Stomach (tissue), 9 donors: Measurements from ENCODE around the gene HOXD8. TPM values are rescaled to one million over a fixed set of nuclear protein-coding genes. Genes with fewer than 3 reads are reported as not detected.

Source experiments
- DNase-seq, 2 donors: peaks; one replicate each; pipeline versions ENCODE4 v3.0.0 to v3.0.0-alpha.2; 2013 to 2019
- H3K27ac ChIP-seq, 5 donors: fragments of 200-600 bp in 4 of 5; sonication (generic) in 4 of 5; one replicate each; pipeline ENCODE4 v1.5.1; 2013 to 2019; ENCODE audit warnings: mild to moderate bottlenecking in 1 of 5, moderate library complexity in 1 of 5
- H3K27me3 ChIP-seq, 3 donors: fragments of 200-600 bp; sonication (generic); one replicate each; pipeline ENCODE4 v1.5.1; 2017 to 2019; ENCODE audit warnings: mixed run types in 1 of 3
- H3K36me3 ChIP-seq, 4 donors: fragments of 200-600 bp; sonication (generic); 1 replicate in 3 of 4; 2 replicates in 1 of 4; pipeline ENCODE4 v1.5.1; 2016 to 2019
- H3K4me1 ChIP-seq, 4 donors: fragments of 200-600 bp; sonication (generic); one replicate each; pipeline ENCODE4 v1.5.1; 2016 to 2019
- H3K4me3 ChIP-seq, 4 donors: fragments of 200-600 bp; sonication (generic) in 3 of 4; one replicate each; pipeline ENCODE4 v1.5.1; 2016 to 2019; ENCODE audit warnings: mild to moderate bottlenecking in 1 of 4
- H3K9me3 ChIP-seq, 4 donors: fragments of 200-600 bp; sonication (generic); one replicate each; pipeline ENCODE4 v1.5.1; 2016 to 2019
- EP300 ChIP-seq: sonication (generic); formaldehyde crosslinking; IDR thresholded peaks from one replicate; pipeline ENCODE4 v1.6.1; 2017; ENCODE audit warnings: antibody characterized with exemption
- POLR2A ChIP-seq, 4 donors: fragments of 450-650 bp; IDR thresholded peaks; one replicate each; pipeline ENCODE4 v1.6.1; 2016; ENCODE audit warnings: antibody characterized with exemption in 4 of 4, control low read depth in 2 of 4, mild to moderate bottlenecking in 1 of 4, moderate library complexity in 1 of 4
- POLR2AphosphoS5 ChIP-seq, 3 donors: sonication (generic); formaldehyde crosslinking; IDR thresholded peaks; one replicate each; pipeline ENCODE4 v1.6.1; 2016; ENCODE audit warnings: antibody characterized with exemption in 3 of 3
- WGBS, 5 donors: extraction: QIAGEN DNeasy Blood & Tissue Kit in 3 of 5; methylation state at CpG; one replicate each; pipeline versions ENCODE4 v1.1.5 to v1.1.7; 2013 to 2018; 5-methylcytosine and 5-hydroxymethylcytosine counted together
- intact Hi-C: fragments of 100-400 bp; cut with DNase I; formaldehyde crosslinking; loops from one replicate; pipeline ENCODE4 v1.15.1; 2023; ENCODE audit warnings: low total_unique reads
- polyA plus RNA-seq, 3 donors: library from polyadenylated mRNA; stranded (reverse); fragments of 200-250 nt; gene quantifications; one replicate each; pipeline ENCODE4 v1.2.3, GENCODE V29; 2013
- total RNA-seq, 5 donors: library from RNA; depleted of rRNA; stranded (reverse); fragments of >200 nt; gene quantifications; one replicate each; pipeline versions ENCODE4 v1.1.0 to v1.2.3, GENCODE V29; 2014 to 2016
- TF ChIP-seq, protein P1 (sequence below), 7 experiments: fragments of 450-650 bp in 4 of 7; fragments of 200-600 bp in 3 of 7; sonication (generic) in 3 of 7; IDR thresholded peaks; one replicate each; pipeline ENCODE4 v1.5.1; 2016 to 2019; ENCODE audit warnings: antibody characterized with exemption in 7 of 7, control low read depth in 2 of 7, mild to moderate bottlenecking in 1 of 7
- donor health status: healthy with polysubstance abuse.
- donor health status: Bipolar disorder and iron deficiency.
- donor health status: healthy.

The HOXD8 gene
- total and polyA plus RNA-seq, 8 donors: 0.58 to 15.9 (median 1.8) TPM; not detected in 2

DNA sequence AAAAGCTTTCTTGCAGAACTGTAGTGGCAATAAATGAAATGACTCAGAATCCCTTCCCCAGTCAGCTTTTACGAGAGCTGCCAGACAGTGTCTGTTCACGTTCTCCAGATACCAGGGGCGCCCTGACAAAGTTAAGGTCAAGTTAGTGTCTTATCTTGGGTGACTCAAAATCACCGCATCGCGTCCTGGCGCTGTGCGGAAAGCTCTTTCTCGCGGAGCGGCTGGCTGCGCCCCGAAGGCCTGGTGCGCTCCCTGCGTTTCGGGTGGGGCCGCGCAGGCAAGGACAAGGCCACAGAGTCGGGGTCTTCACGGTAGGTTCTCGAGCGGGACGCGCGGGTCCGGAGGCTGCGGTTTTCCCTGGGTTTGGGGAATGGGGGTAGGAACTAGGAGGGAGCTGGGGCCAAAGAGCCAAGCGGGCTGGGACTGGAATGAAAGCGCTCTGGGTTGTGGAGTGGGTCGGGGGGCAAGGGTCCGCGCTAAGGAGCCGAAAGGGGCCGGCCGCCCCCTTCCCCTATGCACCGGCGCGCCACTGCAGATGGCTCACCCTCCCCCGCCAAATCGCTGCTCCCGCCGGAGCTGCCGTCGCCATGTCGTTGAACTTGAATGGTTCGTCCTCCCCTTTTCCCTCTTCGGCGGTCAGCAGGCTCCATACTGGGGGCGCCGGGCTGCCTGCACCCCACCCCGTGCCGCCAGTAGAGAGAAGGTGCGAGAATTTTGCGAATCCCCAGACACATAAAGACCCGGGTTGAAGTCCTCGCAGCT, 25.0 kb upstream of the HOXD8 start:
- Histone ChIP-seq H3K27me3 (peaks cover 59 to 100% (median 99%) of the 10 kb centered on the region in 3 donors), H3K27ac (no peak overlapping the region), H3K4me1 (peaks cover 30 to 67% (median 46%) of the 10 kb centered on the region in 4 donors), H3K9me3 (peaks cover 0 to 25% (median 0%) of the 10 kb centered on the region in 4 donors), H3K4me3 (peak overlapping the region in 1 of 4 donors; percentile 28), H3K36me3 (no peaks in the 10 kb centered on the region)
- WGBS, 5 donors: 2 to 10% (median 6%) methylated on average over 43 to 56 of the region's 56 CpGs
- no peak for DNase-seq
- TF ChIP-seq POLR2A (IDR thresholded peaks at IDR 0.05) (no peak), POLR2AphosphoS5 (IDR thresholded peaks at IDR 0.05) (no peak), EP300 (no peak)
- TF ChIP-seq, protein P1, sequence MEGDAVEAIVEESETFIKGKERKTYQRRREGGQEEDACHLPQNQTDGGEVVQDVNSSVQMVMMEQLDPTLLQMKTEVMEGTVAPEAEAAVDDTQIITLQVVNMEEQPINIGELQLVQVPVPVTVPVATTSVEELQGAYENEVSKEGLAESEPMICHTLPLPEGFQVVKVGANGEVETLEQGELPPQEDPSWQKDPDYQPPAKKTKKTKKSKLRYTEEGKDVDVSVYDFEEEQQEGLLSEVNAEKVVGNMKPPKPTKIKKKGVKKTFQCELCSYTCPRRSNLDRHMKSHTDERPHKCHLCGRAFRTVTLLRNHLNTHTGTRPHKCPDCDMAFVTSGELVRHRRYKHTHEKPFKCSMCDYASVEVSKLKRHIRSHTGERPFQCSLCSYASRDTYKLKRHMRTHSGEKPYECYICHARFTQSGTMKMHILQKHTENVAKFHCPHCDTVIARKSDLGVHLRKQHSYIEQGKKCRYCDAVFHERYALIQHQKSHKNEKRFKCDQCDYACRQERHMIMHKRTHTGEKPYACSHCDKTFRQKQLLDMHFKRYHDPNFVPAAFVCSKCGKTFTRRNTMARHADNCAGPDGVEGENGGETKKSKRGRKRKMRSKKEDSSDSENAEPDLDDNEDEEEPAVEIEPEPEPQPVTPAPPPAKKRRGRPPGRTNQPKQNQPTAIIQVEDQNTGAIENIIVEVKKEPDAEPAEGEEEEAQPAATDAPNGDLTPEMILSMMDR (IDR thresholded peaks at IDR 0.05): no peak
- intact Hi-C loops: no loop called here

DNA sequence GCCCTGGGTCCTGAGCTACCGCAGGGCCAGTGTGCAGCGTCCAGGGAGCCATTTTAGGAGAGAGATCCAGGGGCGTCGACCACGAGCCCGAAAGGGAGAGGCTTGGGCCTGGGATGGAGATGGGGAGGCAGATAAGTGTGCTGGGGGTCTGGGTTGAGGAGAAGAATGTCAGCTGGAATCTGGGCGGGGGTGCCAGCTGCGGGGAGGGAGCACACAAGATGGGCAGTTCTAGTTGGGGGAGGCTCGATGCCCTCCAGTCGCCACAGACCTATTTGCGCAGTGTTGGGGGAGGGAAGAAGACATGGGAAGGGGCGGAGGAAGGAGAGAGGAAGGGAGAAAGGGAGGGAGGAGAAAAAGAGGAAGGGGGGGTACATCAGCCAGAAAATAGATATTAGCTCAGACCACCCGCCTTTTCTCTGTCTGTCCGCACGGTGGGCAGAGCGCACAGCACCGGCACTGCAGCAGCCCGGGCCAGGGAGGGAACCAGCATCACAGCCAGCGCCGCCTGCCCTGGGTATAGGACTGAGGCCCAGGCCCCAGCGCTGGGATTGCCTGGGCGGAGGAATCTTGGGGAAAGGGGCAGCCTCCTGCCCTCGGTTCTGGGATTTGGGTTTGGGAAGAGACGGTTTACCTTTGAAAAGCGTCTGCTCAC, 24.3 kb upstream of the HOXD8 start:
- Histone ChIP-seq H3K4me3 (peak overlapping the region in 1 of 4 donors; percentile 28), H3K27ac (no peak overlapping the region), H3K9me3 (peaks cover 0 to 25% (median 0%) of the 10 kb centered on the region in 4 donors), H3K36me3 (no peaks in the 10 kb centered on the region), H3K4me1 (peaks cover 30 to 60% (median 40%) of the 10 kb centered on the region in 4 donors), H3K27me3 (peaks cover 55 to 100% (median 99%) of the 10 kb centered on the region in 3 donors)
- TF ChIP-seq POLR2A (IDR thresholded peaks at IDR 0.05) (no peak), POLR2AphosphoS5 (IDR thresholded peaks at IDR 0.05) (no peak), EP300 (no peak)
- TF ChIP-seq, protein P1 (IDR thresholded peaks at IDR 0.05): no peak
- 4 to 8% (median 5%) methylated on average over 25 of the region's 25 CpGs for WGBS, 5 donors
- intact Hi-C loops: no loop called here
- no peak for DNase-seq

DNA sequence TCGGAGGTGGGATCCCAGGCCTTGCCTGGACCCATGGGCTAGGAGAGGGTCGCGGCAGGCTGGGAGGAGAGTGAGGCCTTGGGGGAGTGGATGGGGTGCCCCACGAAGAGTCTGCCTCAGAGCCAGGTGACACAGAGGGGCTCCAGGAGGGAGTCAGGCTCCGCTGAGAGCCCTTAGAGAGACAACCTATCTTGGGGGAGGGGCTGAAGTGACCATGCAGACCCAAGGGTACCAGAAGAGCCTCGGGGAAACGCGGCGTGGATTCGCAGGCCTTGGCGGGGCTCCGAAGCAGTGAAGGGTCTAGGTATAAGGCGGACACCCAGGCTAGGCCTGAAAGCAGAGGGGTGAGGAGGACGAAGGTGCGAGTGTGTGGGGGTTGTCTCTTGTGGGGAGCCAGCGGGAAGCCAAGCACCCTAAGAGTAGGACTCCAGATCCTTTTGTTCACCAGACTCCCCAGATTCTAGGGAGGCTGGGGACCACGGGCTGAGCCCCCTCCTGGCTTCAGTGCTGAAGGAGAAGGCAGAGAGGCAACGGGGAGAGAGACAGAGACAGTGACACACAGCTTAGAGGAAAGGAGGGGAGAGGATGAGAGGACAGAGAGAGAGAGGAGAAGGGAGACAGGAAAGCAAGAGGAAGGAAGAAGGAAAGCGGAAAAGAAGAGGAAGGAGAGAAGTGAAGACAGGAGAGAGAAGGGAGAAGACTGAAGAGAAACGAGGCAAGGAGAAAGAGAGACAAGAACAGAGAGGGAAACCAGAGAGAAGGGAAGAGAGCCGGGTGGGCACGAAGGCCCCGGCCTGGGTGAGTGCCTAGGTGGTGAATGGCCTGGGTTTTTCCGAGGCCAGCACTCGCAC, 23.6 kb upstream of the HOXD8 start:
- H3K27ac ChIP-seq: no peak overlapping the region
- WGBS, 5 donors: 6 to 11% (median 7%) methylated on average over 19 to 25 of the region's 25 CpGs
- H3K36me3 ChIP-seq: no peaks in the 10 kb centered on the region
- H3K4me3 ChIP-seq: no peak overlapping the region
- peaks cover 0 to 25% (median 0%) of the 10 kb centered on the region in 4 donors for H3K9me3 ChIP-seq
- peaks cover 30 to 53% (median 40%) of the 10 kb centered on the region in 4 donors for H3K4me1 ChIP-seq
- peaks cover 58 to 100% (median 99%) of the 10 kb centered on the region in 3 donors for H3K27me3 ChIP-seq
- DNase-seq: no peak
- intact Hi-C loops: no loop called here
- TF ChIP-seq, protein P1 (IDR thresholded peaks at IDR 0.05): no peak
- TF ChIP-seq EP300 (no peak), POLR2AphosphoS5 (IDR thresholded peaks at IDR 0.05) (no peak), POLR2A (IDR thresholded peaks at IDR 0.05) (no peak)
